ENCODE results near the gene ATXN1. TPM values are rescaled to one million over a fixed set of nuclear protein-coding genes. Genes with fewer than 3 reads are reported as not detected.

ATXN1 gene
- total RNA-seq, 1 donor: 48.5 TPM

DNA sequence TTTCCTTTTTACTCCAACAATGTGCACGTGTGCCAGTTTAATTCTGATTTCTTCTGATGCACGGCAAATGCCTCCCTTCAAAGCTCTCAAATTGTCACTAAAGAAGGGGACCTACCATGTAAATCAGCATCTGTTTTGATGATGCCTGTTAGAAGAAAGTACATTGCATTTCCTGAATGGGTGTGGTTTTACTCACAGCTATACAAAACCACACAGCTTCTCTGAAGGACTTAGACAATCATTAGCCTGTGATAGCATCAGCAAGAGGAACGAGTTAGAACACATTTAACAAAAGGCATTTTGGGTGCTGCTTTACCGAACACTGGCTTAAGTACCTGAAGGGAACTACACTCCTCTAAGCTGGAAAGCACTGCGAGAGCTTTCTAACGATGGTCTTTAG lies 109.4 kb downstream of the ATXN1 start:
- Histone ChIP-seq H3K27ac (ENCODE audit: low read depth, low read length) (no peak overlapping the region), H4K20me1 (ENCODE audit: insufficient read depth, low read length) (no peaks in the 10 kb centered on the region), H3K79me2 (ENCODE audit: insufficient read depth, low read length) (no peaks in the 10 kb centered on the region), H3K9me3 (ENCODE audit: low read depth, low read length) (no peaks in the 10 kb centered on the region), H3K4me3 (ENCODE audit: insufficient read depth, low read length) (no peak overlapping the region), H3K4me1 (ENCODE audit: insufficient read depth, low read length) (peaks cover 6% of the 10 kb centered on the region), H3K27me3 (ENCODE audit: insufficient read depth, low read length) (no peaks in the 10 kb centered on the region), H3K4me2 (ENCODE audit: insufficient read depth, low read length) (no peak overlapping the region), H3K36me3 (ENCODE audit: insufficient read depth, low read length) (peaks cover 3% of the 10 kb centered on the region), H2AFZ (ENCODE audit: low read length) (no peak overlapping the region)
- no peak for DNase-seq (ENCODE audit: insufficient read length, low spot score, missing footprints)
- TF ChIP-seq, protein P1, sequence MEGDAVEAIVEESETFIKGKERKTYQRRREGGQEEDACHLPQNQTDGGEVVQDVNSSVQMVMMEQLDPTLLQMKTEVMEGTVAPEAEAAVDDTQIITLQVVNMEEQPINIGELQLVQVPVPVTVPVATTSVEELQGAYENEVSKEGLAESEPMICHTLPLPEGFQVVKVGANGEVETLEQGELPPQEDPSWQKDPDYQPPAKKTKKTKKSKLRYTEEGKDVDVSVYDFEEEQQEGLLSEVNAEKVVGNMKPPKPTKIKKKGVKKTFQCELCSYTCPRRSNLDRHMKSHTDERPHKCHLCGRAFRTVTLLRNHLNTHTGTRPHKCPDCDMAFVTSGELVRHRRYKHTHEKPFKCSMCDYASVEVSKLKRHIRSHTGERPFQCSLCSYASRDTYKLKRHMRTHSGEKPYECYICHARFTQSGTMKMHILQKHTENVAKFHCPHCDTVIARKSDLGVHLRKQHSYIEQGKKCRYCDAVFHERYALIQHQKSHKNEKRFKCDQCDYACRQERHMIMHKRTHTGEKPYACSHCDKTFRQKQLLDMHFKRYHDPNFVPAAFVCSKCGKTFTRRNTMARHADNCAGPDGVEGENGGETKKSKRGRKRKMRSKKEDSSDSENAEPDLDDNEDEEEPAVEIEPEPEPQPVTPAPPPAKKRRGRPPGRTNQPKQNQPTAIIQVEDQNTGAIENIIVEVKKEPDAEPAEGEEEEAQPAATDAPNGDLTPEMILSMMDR (IDR thresholded peaks at IDR 0.05; ENCODE audit: extremely low read depth, low read depth, low read length): no peak

GRCh38 chr6:16649890-16650289 lies 111.4 kb downstream of the ATXN1 start:
- H4K20me1 ChIP-seq (ENCODE audit: insufficient read depth, low read length): no peaks in the 10 kb centered on the region
- H3K9me3 ChIP-seq (ENCODE audit: low read depth, low read length): no peaks in the 10 kb centered on the region
- no peak overlapping the region for H3K4me2 ChIP-seq (ENCODE audit: insufficient read depth, low read length)
- TF ChIP-seq, protein P1 (IDR thresholded peaks at IDR 0.05; ENCODE audit: extremely low read depth, low read depth, low read length): no peak
- no peak for DNase-seq (ENCODE audit: insufficient read length, low spot score, missing footprints)
- H3K4me3 ChIP-seq (ENCODE audit: insufficient read depth, low read length): no peak overlapping the region
- H3K79me2 ChIP-seq (ENCODE audit: insufficient read depth, low read length): peaks cover 3% of the 10 kb centered on the region
- H3K27me3 ChIP-seq (ENCODE audit: insufficient read depth, low read length): no peaks in the 10 kb centered on the region
- peaks cover 6% of the 10 kb centered on the region for H3K4me1 ChIP-seq (ENCODE audit: insufficient read depth, low read length)
- H2AFZ ChIP-seq (ENCODE audit: low read length): no peak overlapping the region
- H3K27ac ChIP-seq (ENCODE audit: low read depth, low read length): no peak overlapping the region
- H3K36me3 ChIP-seq (ENCODE audit: insufficient read depth, low read length): no peaks in the 10 kb centered on the region

- Histone ChIP-seq H4K20me1 (ENCODE audit: insufficient read depth, low read length) (no peaks in the 10 kb centered on the region), H3K9me3 (ENCODE audit: low read depth, low read length) (no peaks in the 10 kb centered on the region), H3K4me3 (ENCODE audit: insufficient read depth, low read length) (no peak overlapping the region), H3K36me3 (ENCODE audit: insufficient read depth, low read length) (no peaks in the 10 kb centered on the region), H3K27me3 (ENCODE audit: insufficient read depth, low read length) (no peaks in the 10 kb centered on the region), H2AFZ (ENCODE audit: low read length) (no peak overlapping the region), H3K27ac (ENCODE audit: low read depth, low read length) (no peak overlapping the region), H3K4me2 (ENCODE audit: insufficient read depth, low read length) (no peak overlapping the region), H3K79me2 (ENCODE audit: insufficient read depth, low read length) (peaks cover 3% of the 10 kb centered on the region), H3K4me1 (ENCODE audit: insufficient read depth, low read length) (peaks cover 6% of the 10 kb centered on the region)
- TF ChIP-seq, protein P1 (IDR thresholded peaks at IDR 0.05; ENCODE audit: extremely low read depth, low read depth, low read length): no peak
- DNase-seq (ENCODE audit: insufficient read length, low spot score, missing footprints): peak; percentile 69
Observed at GRCh38 chr6:16649241-16649640, 112.0 kb downstream of the ATXN1 start.

GRCh38 chr6:16648003-16648402 lies 113.3 kb downstream of the ATXN1 start:
- DNase-seq (ENCODE audit: insufficient read length, low spot score, missing footprints): no peak
- no peak overlapping the region for H2AFZ ChIP-seq (ENCODE audit: low read length)
- H3K36me3 ChIP-seq (ENCODE audit: insufficient read depth, low read length): no peaks in the 10 kb centered on the region
- no peak overlapping the region for H3K27ac ChIP-seq (ENCODE audit: low read depth, low read length)
- no peaks in the 10 kb centered on the region for H3K27me3 ChIP-seq (ENCODE audit: insufficient read depth, low read length)
- TF ChIP-seq, protein P1 (IDR thresholded peaks at IDR 0.05; ENCODE audit: extremely low read depth, low read depth, low read length): no peak
- peaks cover 6% of the 10 kb centered on the region for H3K4me1 ChIP-seq (ENCODE audit: insufficient read depth, low read length)
- no peak overlapping the region for H3K4me3 ChIP-seq (ENCODE audit: insufficient read depth, low read length)
- H3K9me3 ChIP-seq (ENCODE audit: low read depth, low read length): no peaks in the 10 kb centered on the region
- H3K4me2 ChIP-seq (ENCODE audit: insufficient read depth, low read length): no peak overlapping the region
- peaks cover 3% of the 10 kb centered on the region for H3K79me2 ChIP-seq (ENCODE audit: insufficient read depth, low read length)
- H4K20me1 ChIP-seq (ENCODE audit: insufficient read depth, low read length): no peaks in the 10 kb centered on the region
